Endothelial cell (in vitro differentiated cells): Measurements from ENCODE around the gene OSBPL3. TPM values are rescaled to one million over a fixed set of nuclear protein-coding genes. Genes with fewer than 3 reads are reported as not detected.

ENCODE experiments used
- DNase-seq: peaks from one replicate; pipeline ENCODE4 v3.0.0; 2021; ENCODE audit warnings: low spot score
- H3K27ac Mint-ChIP-seq: one replicate; pipeline ENCODE4 v1.8.0; 2021; ENCODE audit warnings: mixed read lengths, inconsistent platforms; ENCODE audit not compliant: unreplicated experiment
- H3K27me3 Mint-ChIP-seq: one replicate; pipeline ENCODE4 v1.8.0; 2021; ENCODE audit warnings: mild to moderate bottlenecking, moderate library complexity, mixed read lengths, inconsistent platforms; ENCODE audit not compliant: unreplicated experiment
- H3K36me3 Mint-ChIP-seq: one replicate; pipeline ENCODE4 v1.8.0; 2021; ENCODE audit warnings: mild to moderate bottlenecking, low read depth, mixed read lengths, inconsistent platforms; ENCODE audit not compliant: unreplicated experiment
- H3K4me1 Mint-ChIP-seq: one replicate; pipeline ENCODE4 v1.8.0; 2021; ENCODE audit warnings: mild to moderate bottlenecking, mixed read lengths, inconsistent platforms; ENCODE audit not compliant: unreplicated experiment
- H3K4me3 Mint-ChIP-seq: one replicate; pipeline ENCODE4 v1.8.0; 2021; ENCODE audit warnings: mild to moderate bottlenecking, mixed read lengths, inconsistent platforms; ENCODE audit not compliant: unreplicated experiment
- H3K9me3 Mint-ChIP-seq: one replicate; pipeline ENCODE4 v1.8.0; 2021; ENCODE audit warnings: mixed read lengths, inconsistent platforms; ENCODE audit not compliant: unreplicated experiment
- long read RNA-seq: library from polyadenylated mRNA; unstranded; transcript quantifications from one replicate; pipeline ENCODE4 v2.0.0, GENCODE V29; 2020; ENCODE audit not compliant: unreplicated experiment
- total RNA-seq: library from RNA; stranded (reverse); fragmentation: NEBNext Ultra II Directional; extraction: Animal tissue kit (Norgen Biotek cat#: 25700); gene quantifications from one replicate; pipeline ENCODE4 v1.2.1, GENCODE V29; 2021; ENCODE audit not compliant: unreplicated experiment
- TF ChIP-seq, protein P1 (sequence below): fragments of 200-600 bp; sonication (generic); IDR thresholded peaks from one replicate; pipeline ENCODE4 v1.5.0; 2021; ENCODE audit warnings: antibody characterized with exemption; ENCODE audit not compliant: unreplicated experiment

OSBPL3 gene, protein sequence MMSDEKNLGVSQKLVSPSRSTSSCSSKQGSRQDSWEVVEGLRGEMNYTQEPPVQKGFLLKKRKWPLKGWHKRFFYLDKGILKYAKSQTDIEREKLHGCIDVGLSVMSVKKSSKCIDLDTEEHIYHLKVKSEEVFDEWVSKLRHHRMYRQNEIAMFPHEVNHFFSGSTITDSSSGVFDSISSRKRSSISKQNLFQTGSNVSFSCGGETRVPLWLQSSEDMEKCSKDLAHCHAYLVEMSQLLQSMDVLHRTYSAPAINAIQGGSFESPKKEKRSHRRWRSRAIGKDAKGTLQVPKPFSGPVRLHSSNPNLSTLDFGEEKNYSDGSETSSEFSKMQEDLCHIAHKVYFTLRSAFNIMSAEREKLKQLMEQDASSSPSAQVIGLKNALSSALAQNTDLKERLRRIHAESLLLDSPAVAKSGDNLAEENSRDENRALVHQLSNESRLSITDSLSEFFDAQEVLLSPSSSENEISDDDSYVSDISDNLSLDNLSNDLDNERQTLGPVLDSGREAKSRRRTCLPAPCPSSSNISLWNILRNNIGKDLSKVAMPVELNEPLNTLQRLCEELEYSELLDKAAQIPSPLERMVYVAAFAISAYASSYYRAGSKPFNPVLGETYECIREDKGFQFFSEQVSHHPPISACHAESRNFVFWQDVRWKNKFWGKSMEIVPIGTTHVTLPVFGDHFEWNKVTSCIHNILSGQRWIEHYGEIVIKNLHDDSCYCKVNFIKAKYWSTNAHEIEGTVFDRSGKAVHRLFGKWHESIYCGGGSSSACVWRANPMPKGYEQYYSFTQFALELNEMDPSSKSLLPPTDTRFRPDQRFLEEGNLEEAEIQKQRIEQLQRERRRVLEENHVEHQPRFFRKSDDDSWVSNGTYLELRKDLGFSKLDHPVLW
- 3.1 TPM for total RNA-seq
- long read RNA-seq, result 0 reads

DNA sequence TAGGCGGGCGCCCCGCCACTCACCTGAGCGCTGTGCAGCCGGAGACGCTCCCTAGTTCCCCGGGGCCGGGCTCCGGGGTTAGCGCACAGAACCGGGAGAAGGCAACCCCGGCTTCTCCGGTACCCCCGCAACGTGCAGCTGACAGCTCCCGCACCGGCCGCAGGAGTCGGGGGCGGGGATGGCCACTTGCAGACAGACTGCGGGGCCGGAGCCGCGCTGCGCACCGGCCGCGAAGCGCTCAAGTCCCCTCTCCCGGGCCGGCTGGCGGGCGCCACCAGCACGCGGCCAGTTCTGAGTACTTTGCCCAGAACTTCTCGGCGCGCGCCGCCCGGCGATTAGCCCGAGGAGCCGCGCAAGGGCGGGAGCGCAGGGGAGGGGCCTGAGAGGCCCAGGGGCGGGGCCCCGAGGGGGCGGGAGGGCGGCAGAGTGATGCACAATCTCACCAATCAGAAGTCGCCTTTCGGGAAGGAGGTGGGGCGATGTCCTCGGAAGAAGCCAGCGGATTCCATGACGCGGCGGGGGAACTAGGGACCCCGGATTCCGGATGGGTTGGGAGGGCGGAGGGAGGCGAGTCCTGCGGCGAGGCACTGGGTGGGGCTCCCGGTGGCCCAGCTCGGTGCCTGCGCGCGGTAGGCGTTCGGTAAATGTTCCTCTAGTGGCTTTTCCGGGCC is at the start of gene OSBPL3:
Gene OSBPL3 (minus strand): TSS at position 316 of the 671 bp plus-strand sequence. CDS start 87,706 bp downstream, outside the sequence.
- peaks cover 24% of the 10 kb centered on the region for H3K4me1 Mint-ChIP-seq
- peaks cover 7% of the 10 kb centered on the region for H3K9me3 Mint-ChIP-seq
- TF ChIP-seq, protein P1, sequence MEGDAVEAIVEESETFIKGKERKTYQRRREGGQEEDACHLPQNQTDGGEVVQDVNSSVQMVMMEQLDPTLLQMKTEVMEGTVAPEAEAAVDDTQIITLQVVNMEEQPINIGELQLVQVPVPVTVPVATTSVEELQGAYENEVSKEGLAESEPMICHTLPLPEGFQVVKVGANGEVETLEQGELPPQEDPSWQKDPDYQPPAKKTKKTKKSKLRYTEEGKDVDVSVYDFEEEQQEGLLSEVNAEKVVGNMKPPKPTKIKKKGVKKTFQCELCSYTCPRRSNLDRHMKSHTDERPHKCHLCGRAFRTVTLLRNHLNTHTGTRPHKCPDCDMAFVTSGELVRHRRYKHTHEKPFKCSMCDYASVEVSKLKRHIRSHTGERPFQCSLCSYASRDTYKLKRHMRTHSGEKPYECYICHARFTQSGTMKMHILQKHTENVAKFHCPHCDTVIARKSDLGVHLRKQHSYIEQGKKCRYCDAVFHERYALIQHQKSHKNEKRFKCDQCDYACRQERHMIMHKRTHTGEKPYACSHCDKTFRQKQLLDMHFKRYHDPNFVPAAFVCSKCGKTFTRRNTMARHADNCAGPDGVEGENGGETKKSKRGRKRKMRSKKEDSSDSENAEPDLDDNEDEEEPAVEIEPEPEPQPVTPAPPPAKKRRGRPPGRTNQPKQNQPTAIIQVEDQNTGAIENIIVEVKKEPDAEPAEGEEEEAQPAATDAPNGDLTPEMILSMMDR, result no peak
- DNase-seq, result peak; percentile 94
- H3K27me3 Mint-ChIP-seq, result peaks cover 2% of the 10 kb centered on the region
- peak within 1 kb of the TSS; percentile 92 for H3K4me3 Mint-ChIP-seq
- H3K27ac Mint-ChIP-seq, result peak within 1 kb of the TSS; percentile 26
- no peaks in the 10 kb centered on the region for H3K36me3 Mint-ChIP-seq

DNA sequence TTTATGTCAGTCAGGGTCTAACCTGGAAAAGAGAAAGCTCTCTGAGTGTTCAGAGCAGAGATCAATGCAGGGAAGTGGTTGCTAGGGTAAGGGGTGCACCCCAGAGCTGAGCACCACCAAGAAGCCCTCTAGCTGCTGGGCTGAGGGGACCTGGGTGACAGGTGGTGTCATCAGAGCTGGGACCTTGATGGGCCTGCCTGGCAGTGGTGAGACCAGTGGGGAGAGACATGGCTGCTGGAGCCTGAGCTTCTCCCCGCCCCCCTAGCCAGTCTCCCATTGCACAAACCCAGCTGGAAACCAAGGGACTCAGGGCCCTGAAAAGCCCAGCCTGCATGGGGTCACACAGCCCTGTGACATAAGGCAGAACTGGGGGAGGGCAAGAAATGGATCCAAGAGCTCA is 49.1 kb upstream of the OSBPL3 start:
- Mint-ChIP-seq H3K9me3 (no peaks in the 10 kb centered on the region), H3K27ac (no peak overlapping the region)
- TF ChIP-seq, protein P1, result no peak

DNA sequence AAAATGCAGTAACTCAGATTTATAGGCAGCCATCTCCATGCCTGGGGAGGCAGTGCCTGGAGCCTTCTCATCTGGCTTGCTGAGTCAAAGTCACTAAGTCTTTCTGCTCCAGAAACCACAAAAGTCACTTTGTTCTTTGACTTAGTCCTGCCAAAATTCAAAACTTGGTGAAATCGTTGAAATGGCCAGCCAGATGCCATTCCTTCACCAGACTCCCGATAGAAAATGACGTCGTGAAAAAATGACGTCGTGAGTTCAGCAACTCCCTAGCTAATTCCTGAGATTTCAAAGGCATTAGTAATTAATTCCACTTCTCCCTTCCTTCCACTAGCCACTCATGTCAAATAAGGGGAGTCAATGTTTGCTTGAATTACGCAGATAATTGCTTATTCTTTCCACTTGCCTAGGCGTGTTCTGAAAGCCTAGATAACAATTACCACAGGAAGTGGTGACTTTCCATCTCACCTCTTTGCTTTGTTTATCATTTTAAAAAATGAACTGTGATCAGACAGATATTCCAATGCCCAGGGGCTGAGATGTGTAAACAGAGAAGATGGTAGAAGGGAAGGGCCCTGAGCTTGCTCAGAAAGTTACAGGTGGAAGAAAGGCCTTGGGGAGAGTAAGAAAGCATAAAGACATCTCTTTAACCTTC is 48.5 kb upstream of the OSBPL3 start:
- peaks cover 5% of the 10 kb centered on the region for H3K27me3 Mint-ChIP-seq
- no peak overlapping the region for H3K27ac Mint-ChIP-seq
- no peak overlapping the region for H3K4me3 Mint-ChIP-seq
- TF ChIP-seq, protein P1, result no peak
- H3K36me3 Mint-ChIP-seq, result no peaks in the 10 kb centered on the region
- no peaks in the 10 kb centered on the region for H3K9me3 Mint-ChIP-seq
- DNase-seq, result no peak
- H3K4me1 Mint-ChIP-seq, result peaks cover 7% of the 10 kb centered on the region

More for the DNA sequence above, 49.1 kb upstream of the OSBPL3 start:
- Mint-ChIP-seq H3K27me3 (peaks cover 5% of the 10 kb centered on the region), H3K36me3 (no peaks in the 10 kb centered on the region), H3K4me3 (no peak overlapping the region), H3K4me1 (peaks cover 7% of the 10 kb centered on the region)
- no peak for DNase-seq

DNA sequence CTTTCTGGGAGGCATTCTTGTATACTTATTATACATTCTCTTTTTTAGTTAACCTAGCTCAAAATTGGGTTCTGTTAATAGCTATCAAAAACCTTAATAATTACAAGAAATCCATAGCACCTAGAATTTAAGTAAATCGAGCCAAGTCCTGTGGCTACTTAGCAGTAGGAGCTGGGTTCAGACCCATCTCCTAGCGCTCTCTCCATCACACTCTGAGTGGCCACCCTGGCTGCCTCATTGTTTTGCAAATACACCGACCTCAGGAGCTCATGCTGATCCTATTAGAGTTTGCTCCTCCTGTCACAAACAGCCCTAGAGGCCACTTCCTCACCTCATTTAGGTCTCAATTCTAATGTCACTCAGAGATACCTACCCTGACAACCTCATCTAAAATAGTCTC is 46.2 kb upstream of the OSBPL3 start:
- no peak for DNase-seq
- Mint-ChIP-seq H3K9me3 (no peaks in the 10 kb centered on the region), H3K4me1 (peaks cover 3% of the 10 kb centered on the region), H3K27ac (no peak overlapping the region), H3K36me3 (no peaks in the 10 kb centered on the region), H3K4me3 (no peak overlapping the region), H3K27me3 (peaks cover 2% of the 10 kb centered on the region)
- TF ChIP-seq, protein P1, result no peak
